Spleen (tissue), 11 donors: ENCODE results near the gene TDRD12. TPM values are rescaled to one million over a fixed set of nuclear protein-coding genes. Genes with fewer than 3 reads are reported as not detected.

Source experiments
- DNase-seq: peaks from one replicate; pipeline ENCODE4 v3.0.0-alpha.2; 2020
- H3K27ac ChIP-seq, 8 donors: fragments of 200-600 bp; sonication (generic) in 7 of 8; 1 replicate in 4 of 8; 2 replicates in 4 of 8; pipeline versions ENCODE4 v1.5.0 to v1.8.0; 2016 to 2021; ENCODE audit warnings: inconsistent platforms in 4 of 8, mild to moderate bottlenecking in 4 of 8, moderate library complexity in 1 of 8
- H3K27me3 ChIP-seq, 7 donors: fragments of 200-600 bp; sonication (generic) in 6 of 7; replicated peaks in 1 of 7; 1 replicate in 4 of 7; 2 replicates in 3 of 7; pipeline versions ENCODE4 v1.5.0 to v1.8.0; 2016 to 2021; ENCODE audit warnings: inconsistent platforms in 3 of 7, mild to moderate bottlenecking in 1 of 7
- H3K36me3 ChIP-seq, 6 donors: fragments of 200-600 bp; sonication (generic) in 5 of 6; 1 replicate in 4 of 6; 2 replicates in 2 of 6; pipeline versions ENCODE4 v1.5.0 to v1.8.0; 2016 to 2021; ENCODE audit warnings: inconsistent platforms in 2 of 6
- H3K4me1 ChIP-seq, 6 donors: fragments of 200-600 bp; sonication (generic) in 5 of 6; 1 replicate in 3 of 6; 2 replicates in 3 of 6; pipeline versions ENCODE4 v1.5.0 to v1.8.0; 2016 to 2021; ENCODE audit warnings: inconsistent platforms in 3 of 6
- H3K4me3 ChIP-seq, 8 donors: fragments of 200-600 bp; sonication (generic) in 7 of 8; 1 replicate in 4 of 8; 2 replicates in 4 of 8; pipeline versions ENCODE4 v1.5.0 to v1.8.0; 2016 to 2021; ENCODE audit warnings: inconsistent platforms in 4 of 8, mild to moderate bottlenecking in 4 of 8, moderate library complexity in 2 of 8
- H3K9me3 ChIP-seq, 8 donors: fragments of 200-600 bp; sonication (generic) in 7 of 8; 1 replicate in 4 of 8; 2 replicates in 4 of 8; pipeline versions ENCODE4 v1.5.0 to v1.8.0; 2016 to 2021; ENCODE audit warnings: inconsistent platforms in 4 of 8
- CTCF ChIP-seq, 11 experiments: fragments of 200-600 bp in 7 of 11; fragments of 450-650 bp in 4 of 11; sonication (generic) in 4 of 11; IDR thresholded peaks in 8 of 11; conservative IDR thresholded peaks in 3 of 11; 1 replicate in 7 of 11; 2 replicates in 4 of 11; pipeline versions ENCODE4 v1.4.0 to v1.8.0; 2016 to 2021; ENCODE audit warnings: antibody characterized with exemption in 11 of 11, inconsistent platforms in 4 of 11, mild to moderate bottlenecking in 1 of 11
- POLR2A ChIP-seq, 3 donors: fragments of 450-650 bp; IDR thresholded peaks; one replicate each; pipeline ENCODE4 v1.5.1; 2017; ENCODE audit warnings: antibody characterized with exemption in 3 of 3, mild to moderate bottlenecking in 1 of 3
- POLR2AphosphoS5 ChIP-seq, 3 donors: sonication (generic); formaldehyde crosslinking; IDR thresholded peaks; one replicate each; pipeline ENCODE4 v1.5.1; 2017; ENCODE audit warnings: antibody characterized with exemption in 3 of 3
- WGBS, 5 donors: extraction: QIAGEN DNeasy Blood & Tissue Kit in 3 of 5; methylation state at CpG; one replicate each; pipeline versions ENCODE4 v1.1.5 to v1.1.7; 2013 to 2018; 5-methylcytosine and 5-hydroxymethylcytosine counted together
- intact Hi-C: fragments of 100-400 bp; cut with DNase I; formaldehyde crosslinking; loops from one replicate; pipeline ENCODE4 v1.15.0; 2023; ENCODE audit warnings: low total_unique reads
- polyA plus RNA-seq, 3 donors: library from polyadenylated mRNA; stranded (reverse); fragments of 200-250 nt; gene quantifications; one replicate each; pipeline ENCODE4 v1.2.1, GENCODE V29; 2013
- total RNA-seq, 7 donors: library from RNA; depleted of rRNA in 3 of 7; stranded (reverse); fragments of >200 nt in 3 of 7; fragmentation: NEBNext Ultra II Directional in 4 of 7; extraction: Animal tissue kit (Norgen Biotek cat#: 25700) in 4 of 7; gene quantifications; one replicate each; pipeline versions ENCODE4 v1.1.0 to v1.2.1, GENCODE V29; 2016 to 2021
- donor health status: healthy with polysubstance abuse.
- donor health status: DM: no; HTN: no; CAD: no; lungs with moderate emphysema.
- donor health status: DM: no; HTN: no; CAD: no.
- donor health status: Bipolar disorder and iron deficiency.
- donor health status: healthy.
- donor health status: DM: no; HTN: no; CAD: no.
- donor health status: DM: yes; HTN: yes; CAD: no.

TDRD12 gene
- total and polyA plus RNA-seq, 10 donors = 0.03 to 4.3 (median 0.33) TPM; not detected in 4

GRCh38 chr19:32676186-32676894 lies 43.2 kb upstream of the TDRD12 start:
- H3K27me3 ChIP-seq = peaks cover 0 to 47% (median 21%) of the 10 kb centered on the region in 7 donors

GRCh38 chr19:32676895-32677359 lies 42.6 kb upstream of the TDRD12 start:
- DNase-seq = no peak
- H3K27ac ChIP-seq = no peak overlapping the region
- H3K4me3 ChIP-seq = peak overlapping the region in 7 of 8 donors; percentile 87 to 99 (median 96)
- H3K9me3 ChIP-seq = no peaks in the 10 kb centered on the region
- H3K27me3 ChIP-seq = peaks cover 0 to 47% (median 21%) of the 10 kb centered on the region in 7 donors
- TF ChIP-seq POLR2AphosphoS5 (IDR thresholded peaks at IDR 0.05) = no peak
- TF ChIP-seq CTCF (IDR thresholded peaks at IDR 0.05 in 8 of 11, conservative IDR thresholded peaks at IDR 0.05 in 3 of 11) = no peak
- TF ChIP-seq POLR2A (IDR thresholded peaks at IDR 0.05) = no peak
- peaks cover 18 to 53% (median 47%) of the 10 kb centered on the region in 6 donors for H3K4me1 ChIP-seq
- WGBS, 5 donors = 22 to 25% (median 23%) methylated on average over 20 to 33 of the region's 33 CpGs
- no peaks in the 10 kb centered on the region for H3K36me3 ChIP-seq
- intact Hi-C loops = loop anchor here (10.0 kb wide), 1 partner anchor 82 kb away; no protein-coding TSS in a partner anchor

More at GRCh38 chr19:32676186-32676894, 43.2 kb upstream of the TDRD12 start:
- H3K4me1 ChIP-seq = peaks cover 18 to 59% (median 48%) of the 10 kb centered on the region in 6 donors
- peak; percentile 86 for DNase-seq
- TF ChIP-seq POLR2A (IDR thresholded peaks at IDR 0.05) (no peak), POLR2AphosphoS5 (IDR thresholded peaks at IDR 0.05) (no peak), CTCF (IDR thresholded peaks at IDR 0.05 in 8 of 11, conservative IDR thresholded peaks at IDR 0.05 in 3 of 11) (peak in 1 of 11 experiments; percentile 17)
- WGBS, 5 donors = 3 to 10% (median 5%) methylated on average over 21 to 93 of the region's 93 CpGs
- H3K4me3 ChIP-seq = peak overlapping the region; percentile 87 to 99 (median 96)
- H3K36me3 ChIP-seq = no peaks in the 10 kb centered on the region
- H3K27ac ChIP-seq = peak overlapping the region in 3 of 8 donors; percentile 89 to 94 (median 89)
- H3K9me3 ChIP-seq = no peaks in the 10 kb centered on the region
- intact Hi-C loops = loop anchor here (10.0 kb wide), 1 partner anchor 82 kb away; no protein-coding TSS in a partner anchor

GRCh38 chr19:32677657-32678056 lies 41.9 kb upstream of the TDRD12 start:
- DNase-seq = peak; percentile 62
- intact Hi-C loops = loop anchor here (10.0 kb wide), 1 partner anchor 83 kb away; no protein-coding TSS in a partner anchor
- WGBS, 5 donors = 39 to 55% (median 46%) methylated on average over 9 of the region's 9 CpGs
- H3K4me3 ChIP-seq = no peak overlapping the region
- peaks cover 18 to 46% (median 40%) of the 10 kb centered on the region in 6 donors for H3K4me1 ChIP-seq
- H3K9me3 ChIP-seq = no peaks in the 10 kb centered on the region
- no peak overlapping the region for H3K27ac ChIP-seq
- H3K36me3 ChIP-seq = no peaks in the 10 kb centered on the region
- peaks cover 0 to 47% (median 21%) of the 10 kb centered on the region in 7 donors for H3K27me3 ChIP-seq
- TF ChIP-seq CTCF (IDR thresholded peaks at IDR 0.05 in 8 of 11, conservative IDR thresholded peaks at IDR 0.05 in 3 of 11) (no peak), POLR2AphosphoS5 (IDR thresholded peaks at IDR 0.05) (no peak), POLR2A (IDR thresholded peaks at IDR 0.05) (no peak)

GRCh38 chr19:32680986-32681385 lies 38.6 kb upstream of the TDRD12 start:
- DNase-seq = no peak
- intact Hi-C loops = no loop called here
- TF ChIP-seq POLR2A (IDR thresholded peaks at IDR 0.05) = no peak
- TF ChIP-seq POLR2AphosphoS5 (IDR thresholded peaks at IDR 0.05) = no peak
- TF ChIP-seq CTCF (IDR thresholded peaks at IDR 0.05 in 8 of 11, conservative IDR thresholded peaks at IDR 0.05 in 3 of 11) = no peak
- Histone ChIP-seq H3K9me3 (no peaks in the 10 kb centered on the region), H3K27me3 (peaks cover 0 to 42% (median 19%) of the 10 kb centered on the region in 7 donors), H3K4me3 (no peak overlapping the region), H3K4me1 (peaks cover 10 to 19% (median 15%) of the 10 kb centered on the region in 6 donors), H3K36me3 (no peaks in the 10 kb centered on the region), H3K27ac (no peak overlapping the region)
- WGBS, 5 donors = 71 to 90% (median 76%) methylated on average over 2 of the region's 2 CpGs
